MCF 10A (cell line): ENCODE results near the gene LHX2. TPM values are rescaled to one million over a fixed set of nuclear protein-coding genes. Genes with fewer than 3 reads are reported as not detected.

Source experiments
- BruUV-seq: library from RNA; stranded (reverse); fragments of 400-500 nt; replicated peaks from 2 replicates; lab custom pipeline; 2021; lab: Mats Ljungman, UMichigan
- CTCF ChIA-PET: fragments of 300-600 bp; sonication (Branson Sonifier 250); formaldehyde crosslinking; extraction: SDS; loops from one replicate; lab custom pipeline; 2021; ENCODE audit warnings: antibody characterized with exemption, inconsistent platforms; lab: Yijun Ruan, JAX
- POLR2A ChIA-PET: fragments of 300-600, 350-650 bp; sonication (Branson Sonifier 250); formaldehyde crosslinking; extraction: SDS; loops from one replicate; lab custom pipeline; 2020; ENCODE audit warnings: antibody characterized with exemption, inconsistent platforms; lab: Yijun Ruan, JAX
- DNase-seq: peaks from one replicate; pipeline ENCODE4 v3.0.0-alpha.2; 2018; ENCODE audit not compliant: unreplicated experiment
- H3K27ac Mint-ChIP-seq: one replicate; pipeline ENCODE4 v1.8.0; 2022; ENCODE audit warnings: mild to moderate bottlenecking, low read depth, mixed read lengths; ENCODE audit not compliant: unreplicated experiment
- H3K27me3 Mint-ChIP-seq: one replicate; pipeline ENCODE4 v1.8.0; 2022; ENCODE audit warnings: mixed read lengths; ENCODE audit not compliant: insufficient read depth, unreplicated experiment
- H3K36me3 Mint-ChIP-seq: one replicate; pipeline ENCODE4 v1.8.0; 2022; ENCODE audit warnings: mild to moderate bottlenecking, moderate library complexity, mixed read lengths; ENCODE audit not compliant: insufficient read depth, unreplicated experiment
- H3K4me1 Mint-ChIP-seq: one replicate; pipeline ENCODE4 v1.8.0; 2022; ENCODE audit warnings: mixed read lengths; ENCODE audit not compliant: insufficient read depth, unreplicated experiment
- H3K4me3 Mint-ChIP-seq: one replicate; pipeline ENCODE4 v1.8.0; 2022; ENCODE audit warnings: mild to moderate bottlenecking, moderate library complexity, mixed read lengths; ENCODE audit not compliant: unreplicated experiment
- H3K9me3 Mint-ChIP-seq: one replicate; pipeline ENCODE4 v1.8.0; 2022; ENCODE audit warnings: mixed read lengths; ENCODE audit not compliant: unreplicated experiment
- CTCF ChIP-seq: fragments of 200-600 bp; IDR thresholded peaks from one replicate; pipeline ENCODE4 v1.8.0; 2022; ENCODE audit warnings: antibody characterized with exemption, mild to moderate bottlenecking; ENCODE audit not compliant: unreplicated experiment
- intact Hi-C: fragments of 100-400 bp; cut with micrococcal nuclease; formaldehyde crosslinking; loops from 2 replicates; pipeline ENCODE4 v1.14.1; 2022
- total RNA-seq: library from RNA; stranded (reverse); gene quantifications from 2 replicates; pipeline ENCODE4 v1.2.3, GENCODE V29; 2022

The LHX2 gene
- total RNA-seq, 1 experiment from 2014 or later: 0.63 TPM

GRCh38 chr9:124066783-124067577 lies 55.4 kb downstream of the LHX2 start:
- no peak for DNase-seq
- Mint-ChIP-seq H3K27ac (no peak overlapping the region), H3K36me3 (no peaks in the 10 kb centered on the region), H3K4me3 (no peak overlapping the region), H3K27me3 (peaks cover 10% of the 10 kb centered on the region), H3K4me1 (no peaks in the 10 kb centered on the region), H3K9me3 (peaks cover 19% of the 10 kb centered on the region)
- intact Hi-C loops: no loop called here
- no peak for TF ChIP-seq CTCF
- POLR2A ChIA-PET: no interaction called here
- CTCF ChIA-PET: no interaction called here
- BruUV-seq: no TSS peak

- intact Hi-C loops: no loop called here
- Mint-ChIP-seq H3K4me1 (no peaks in the 10 kb centered on the region), H3K27ac (no peak overlapping the region), H3K9me3 (peaks cover 19% of the 10 kb centered on the region), H3K36me3 (no peaks in the 10 kb centered on the region), H3K4me3 (no peak overlapping the region), H3K27me3 (peaks cover 23% of the 10 kb centered on the region)
- no peak for DNase-seq
- no TSS peak for BruUV-seq
- ChIA-PET CTCF (no interaction called here), POLR2A (no interaction called here)
- no peak for TF ChIP-seq CTCF
These were observed 56.7 kb downstream of the LHX2 start for GRCh38 chr9:124068251-124068650.

- BruUV-seq: no TSS peak
- DNase-seq: no peak
- H3K27me3 Mint-ChIP-seq: peaks cover 35% of the 10 kb centered on the region
- H3K9me3 Mint-ChIP-seq: peaks cover 17% of the 10 kb centered on the region
- ChIA-PET POLR2A (no interaction called here), CTCF (no interaction called here)
- no peak for TF ChIP-seq CTCF
- intact Hi-C loops: no loop called here
- H3K4me1 Mint-ChIP-seq: peaks cover 25% of the 10 kb centered on the region
- no peak overlapping the region for H3K4me3 Mint-ChIP-seq
- H3K36me3 Mint-ChIP-seq: no peaks in the 10 kb centered on the region
- no peak overlapping the region for H3K27ac Mint-ChIP-seq
These were observed 63.2 kb downstream of the LHX2 start for GRCh38 chr9:124074746-124075145.

GRCh38 chr9:124075761-124076160 lies 64.2 kb downstream of the LHX2 start:
- ChIA-PET POLR2A (interaction anchor here (0.7 kb wide), 1 partner anchor 111 kb away, joined by 3 read pairs; no protein-coding TSS in a partner anchor), CTCF (interaction anchor here (0.7 kb wide), 1 partner anchor 476 kb away, joined by 4 read pairs; no protein-coding TSS in a partner anchor)
- DNase-seq: no peak
- no TSS peak for BruUV-seq
- no peak for TF ChIP-seq CTCF
- H3K36me3 Mint-ChIP-seq: no peaks in the 10 kb centered on the region
- intact Hi-C loops: no loop called here
- peaks cover 26% of the 10 kb centered on the region for H3K4me1 Mint-ChIP-seq
- peaks cover 35% of the 10 kb centered on the region for H3K27me3 Mint-ChIP-seq
- H3K4me3 Mint-ChIP-seq: no peak overlapping the region
- H3K9me3 Mint-ChIP-seq: peaks cover 9% of the 10 kb centered on the region
- H3K27ac Mint-ChIP-seq: no peak overlapping the region
